Measurements from ENCODE around the gene NHERF2. TPM values are rescaled to one million over a fixed set of nuclear protein-coding genes. Genes with fewer than 3 reads are reported as not detected.

The NHERF2 gene
- total and polyA plus RNA-seq, 2 of the 4 experiments (the other 2 are of a cell fraction), result 18.6 to 77.8 TPM

GRCh38 chr16:2038382-2039231, 11.9 kb downstream of the NHERF2 start:
- TF ChIP-seq, protein P1, sequence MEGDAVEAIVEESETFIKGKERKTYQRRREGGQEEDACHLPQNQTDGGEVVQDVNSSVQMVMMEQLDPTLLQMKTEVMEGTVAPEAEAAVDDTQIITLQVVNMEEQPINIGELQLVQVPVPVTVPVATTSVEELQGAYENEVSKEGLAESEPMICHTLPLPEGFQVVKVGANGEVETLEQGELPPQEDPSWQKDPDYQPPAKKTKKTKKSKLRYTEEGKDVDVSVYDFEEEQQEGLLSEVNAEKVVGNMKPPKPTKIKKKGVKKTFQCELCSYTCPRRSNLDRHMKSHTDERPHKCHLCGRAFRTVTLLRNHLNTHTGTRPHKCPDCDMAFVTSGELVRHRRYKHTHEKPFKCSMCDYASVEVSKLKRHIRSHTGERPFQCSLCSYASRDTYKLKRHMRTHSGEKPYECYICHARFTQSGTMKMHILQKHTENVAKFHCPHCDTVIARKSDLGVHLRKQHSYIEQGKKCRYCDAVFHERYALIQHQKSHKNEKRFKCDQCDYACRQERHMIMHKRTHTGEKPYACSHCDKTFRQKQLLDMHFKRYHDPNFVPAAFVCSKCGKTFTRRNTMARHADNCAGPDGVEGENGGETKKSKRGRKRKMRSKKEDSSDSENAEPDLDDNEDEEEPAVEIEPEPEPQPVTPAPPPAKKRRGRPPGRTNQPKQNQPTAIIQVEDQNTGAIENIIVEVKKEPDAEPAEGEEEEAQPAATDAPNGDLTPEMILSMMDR (conservative IDR thresholded peaks at IDR 0.05; ENCODE audit: low read depth, low read length), result no peak
- TF ChIP-seq MAFK (IDR thresholded peaks at IDR 0.05; ENCODE audit: low read depth, low read length) (no peak), RCOR1 (IDR thresholded peaks at IDR 0.05; ENCODE audit: insufficient replicate concordance, low read length) (no peak), FOS (IDR thresholded peaks at IDR 0.05; ENCODE audit: low read depth, low read length) (no peak), CEBPB (IDR thresholded peaks at IDR 0.05; ENCODE audit: low read depth, low read length) (no peak), NFE2L2 (IDR thresholded peaks at IDR 0.05; ENCODE audit: low read depth, low read length) (no peak), RFX5 (IDR thresholded peaks at IDR 0.05; ENCODE audit: low read depth, low read length) (no peak), BHLHE40 (IDR thresholded peaks at IDR 0.05; ENCODE audit: low read depth, low read length) (no peak), SMC3 (IDR thresholded peaks at IDR 0.05; ENCODE audit: low read depth, low read length) (no peak), RAD21 (IDR thresholded peaks at IDR 0.05; ENCODE audit: low read length) (no peak)
- peak overlapping the region; percentile 96 for H3K4ac ChIP-seq (ENCODE audit: low read depth, low read length)
- DNase-seq, result no peak
- H2BK120ac ChIP-seq (ENCODE audit: low read depth, low read length), result peak overlapping the region; percentile 98
- peak overlapping the region; percentile 85 for H2AFZ ChIP-seq (replicated peaks; ENCODE audit: low read length, poor library complexity)
- BruUV-seq (replicated peaks), result no TSS peak
- H4K8ac ChIP-seq (ENCODE audit: low read depth in 2 of 2, low read length in 2 of 2), result peak overlapping the region; percentile 79 to 99
- H2AK9ac ChIP-seq (replicated peaks; ENCODE audit: low read depth, low read length, poor library complexity), result peak overlapping the region; percentile 99
- H3K14ac ChIP-seq (replicated peaks; ENCODE audit: low read depth, low read length), result peak overlapping the region; percentile 87
- H3K27me3 ChIP-seq (ENCODE audit: control insufficient read depth, insufficient read depth, low read length), result no peaks in the 10 kb centered on the region
- H3K4me2 ChIP-seq (ENCODE audit: low read depth, low read length), result peak overlapping the region; percentile 9; the same call in 1 of the 2 replicates
- ATAC-seq (ENCODE audit: low read depth), result no peak
- peak overlapping the region; percentile 47 for H3K9ac ChIP-seq (ENCODE audit: low read depth, low read length)
- peak overlapping the region; percentile 96 for H2BK5ac ChIP-seq (ENCODE audit: low read depth, low read length, poor library complexity, severe bottlenecking)
- peak overlapping the region; percentile 100 for H4K91ac ChIP-seq (ENCODE audit: insufficient read depth, low read depth, low read length)
- peaks cover 17 to 55% of the 10 kb centered on the region in 2 experiments; a peak in 3 of 4 replicates for H3K79me1 ChIP-seq (ENCODE audit: low read depth in 1 of 2, low read length in 2 of 2)
- intact Hi-C loops (cut with micrococcal nuclease) (loop anchor here (1.0 kb wide), 1 partner anchor 15 kb away; no protein-coding TSS in a partner anchor), dilution Hi-C loops (cut with HindIII; ENCODE audit: low sequenced_read_pairs, unreplicated experiment) (no loop called here), in situ Hi-C loops (cut with MboI; ENCODE audit: low sequenced_read_pairs) (no loop called here)
- peak overlapping the region; percentile 89 for H3K18ac ChIP-seq (ENCODE audit: low read depth, low read length)
- H3K9me1 ChIP-seq (ENCODE audit: insufficient read depth, low read length), result peaks cover 19% of the 10 kb centered on the region
- H4K5ac ChIP-seq (ENCODE audit: low read depth, low read length), result peak overlapping the region; percentile 87
- no peaks in the 10 kb centered on the region for H4K20me1 ChIP-seq (ENCODE audit: insufficient read depth, low read length)
- peak overlapping the region; percentile 82 for H2BK20ac ChIP-seq (ENCODE audit: low read depth, low read length)
- H3K4me1 ChIP-seq (ENCODE audit: control insufficient read depth, insufficient read depth, low read length), result peaks cover 64% of the 10 kb centered on the region
- H3K27ac ChIP-seq (ENCODE audit: insufficient read depth, low read length), result peak overlapping the region; percentile 93
- no peaks in the 10 kb centered on the region for H3K9me3 ChIP-seq (ENCODE audit: control insufficient read depth, insufficient read depth, low read length)
- H2BK15ac ChIP-seq (ENCODE audit: low read depth, low read length), result peak overlapping the region; percentile 85
- H2AK5ac ChIP-seq (ENCODE audit: low read depth, low read length), result peak overlapping the region; percentile 99
- ChIA-PET CTCF (no interaction called here), POLR2A (ENCODE audit: unreplicated experiment) (interaction anchor here (0.5 kb wide), 1 partner anchor 43 kb away, joined by 7 read pairs; no protein-coding TSS in a partner anchor)
- H3K23ac ChIP-seq (ENCODE audit: low read depth, low read length), result peak overlapping the region; percentile 83
- WGBS, 2 experiments (ENCODE audit: extremely low coverage in 2 of 2, insufficient read length in 1 of 2), result 61% methylated on average over 8 of the region's 41 CpGs; no CpG with 5 or more reads in 1 of the 2 experiments
- peak overlapping the region; percentile 54; the same call in 1 of the 2 replicates for H3K56ac ChIP-seq (ENCODE audit: extremely low read depth, insufficient read depth, low read length)
- H3K36me3 ChIP-seq (ENCODE audit: control insufficient read depth, insufficient read depth, low read length), result peaks cover 33% of the 10 kb centered on the region; the same call in 1 of the 2 replicates
- H3K4me3 ChIP-seq (ENCODE audit: insufficient read depth, low read depth, low read length), result no peak overlapping the region
